ENCODE results near the gene SCARB1.

DNA sequence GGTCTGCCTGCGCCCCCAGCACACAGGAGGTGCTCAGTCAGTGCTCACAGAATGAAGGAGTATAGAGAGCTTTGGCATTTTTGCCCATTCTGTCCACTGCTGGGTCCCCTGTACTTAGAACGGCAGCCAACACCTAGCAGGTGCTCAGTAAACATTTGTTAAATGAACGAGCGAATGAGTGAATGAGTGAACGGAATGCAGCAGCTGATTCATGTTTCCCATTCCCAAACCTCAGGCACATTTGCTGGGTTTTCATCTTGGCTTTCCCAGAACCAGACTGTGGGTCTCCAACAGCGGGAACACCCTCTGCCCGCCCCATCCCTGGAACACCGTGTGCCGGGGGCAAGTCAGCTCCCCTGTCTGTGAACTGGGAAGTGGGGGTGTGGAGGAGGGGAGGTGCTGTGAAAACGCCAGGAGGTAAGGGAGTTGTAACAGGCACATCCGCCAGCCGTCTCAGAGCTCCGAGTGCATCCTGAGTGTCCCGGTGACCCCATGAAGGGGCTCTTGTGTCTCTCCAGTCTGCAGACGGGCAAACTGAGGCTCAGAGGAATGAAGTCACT, 47.3 kb downstream of the SCARB1 start:
- no peak for TF ChIP-seq POLR2AphosphoS5 (IDR thresholded peaks at IDR 0.05; ENCODE audit: low read depth, low read length)
- TF ChIP-seq, protein P1, sequence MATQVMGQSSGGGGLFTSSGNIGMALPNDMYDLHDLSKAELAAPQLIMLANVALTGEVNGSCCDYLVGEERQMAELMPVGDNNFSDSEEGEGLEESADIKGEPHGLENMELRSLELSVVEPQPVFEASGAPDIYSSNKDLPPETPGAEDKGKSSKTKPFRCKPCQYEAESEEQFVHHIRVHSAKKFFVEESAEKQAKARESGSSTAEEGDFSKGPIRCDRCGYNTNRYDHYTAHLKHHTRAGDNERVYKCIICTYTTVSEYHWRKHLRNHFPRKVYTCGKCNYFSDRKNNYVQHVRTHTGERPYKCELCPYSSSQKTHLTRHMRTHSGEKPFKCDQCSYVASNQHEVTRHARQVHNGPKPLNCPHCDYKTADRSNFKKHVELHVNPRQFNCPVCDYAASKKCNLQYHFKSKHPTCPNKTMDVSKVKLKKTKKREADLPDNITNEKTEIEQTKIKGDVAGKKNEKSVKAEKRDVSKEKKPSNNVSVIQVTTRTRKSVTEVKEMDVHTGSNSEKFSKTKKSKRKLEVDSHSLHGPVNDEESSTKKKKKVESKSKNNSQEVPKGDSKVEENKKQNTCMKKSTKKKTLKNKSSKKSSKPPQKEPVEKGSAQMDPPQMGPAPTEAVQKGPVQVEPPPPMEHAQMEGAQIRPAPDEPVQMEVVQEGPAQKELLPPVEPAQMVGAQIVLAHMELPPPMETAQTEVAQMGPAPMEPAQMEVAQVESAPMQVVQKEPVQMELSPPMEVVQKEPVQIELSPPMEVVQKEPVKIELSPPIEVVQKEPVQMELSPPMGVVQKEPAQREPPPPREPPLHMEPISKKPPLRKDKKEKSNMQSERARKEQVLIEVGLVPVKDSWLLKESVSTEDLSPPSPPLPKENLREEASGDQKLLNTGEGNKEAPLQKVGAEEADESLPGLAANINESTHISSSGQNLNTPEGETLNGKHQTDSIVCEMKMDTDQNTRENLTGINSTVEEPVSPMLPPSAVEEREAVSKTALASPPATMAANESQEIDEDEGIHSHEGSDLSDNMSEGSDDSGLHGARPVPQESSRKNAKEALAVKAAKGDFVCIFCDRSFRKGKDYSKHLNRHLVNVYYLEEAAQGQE (IDR thresholded peaks at IDR 0.05; ENCODE audit: insufficient read depth in 1 of 2, low read depth in 2 of 2, low read length in 1 of 2) = no peak
- TF ChIP-seq, protein P2, sequence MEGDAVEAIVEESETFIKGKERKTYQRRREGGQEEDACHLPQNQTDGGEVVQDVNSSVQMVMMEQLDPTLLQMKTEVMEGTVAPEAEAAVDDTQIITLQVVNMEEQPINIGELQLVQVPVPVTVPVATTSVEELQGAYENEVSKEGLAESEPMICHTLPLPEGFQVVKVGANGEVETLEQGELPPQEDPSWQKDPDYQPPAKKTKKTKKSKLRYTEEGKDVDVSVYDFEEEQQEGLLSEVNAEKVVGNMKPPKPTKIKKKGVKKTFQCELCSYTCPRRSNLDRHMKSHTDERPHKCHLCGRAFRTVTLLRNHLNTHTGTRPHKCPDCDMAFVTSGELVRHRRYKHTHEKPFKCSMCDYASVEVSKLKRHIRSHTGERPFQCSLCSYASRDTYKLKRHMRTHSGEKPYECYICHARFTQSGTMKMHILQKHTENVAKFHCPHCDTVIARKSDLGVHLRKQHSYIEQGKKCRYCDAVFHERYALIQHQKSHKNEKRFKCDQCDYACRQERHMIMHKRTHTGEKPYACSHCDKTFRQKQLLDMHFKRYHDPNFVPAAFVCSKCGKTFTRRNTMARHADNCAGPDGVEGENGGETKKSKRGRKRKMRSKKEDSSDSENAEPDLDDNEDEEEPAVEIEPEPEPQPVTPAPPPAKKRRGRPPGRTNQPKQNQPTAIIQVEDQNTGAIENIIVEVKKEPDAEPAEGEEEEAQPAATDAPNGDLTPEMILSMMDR (IDR thresholded peaks at IDR 0.05) = no peak

All from Panc1 (cell line).